Mesodermal cell (in vitro differentiated cells): ENCODE results near the gene PPFIA1.
"Not testable (repeated sequence)": the region's sequence is repeated elsewhere in the genome, so short reads cannot be mapped to it uniquely, and the experiment has no call there.

Source experiments
- H3K27ac ChIP-seq: 2 replicates; pipeline ENCODE4 v1.7.0; 2013; ENCODE audit warnings: mild to moderate bottlenecking, low read depth, low read length, moderate library complexity; ENCODE audit not compliant: severe bottlenecking
- H3K36me3 ChIP-seq: 2 replicates; pipeline ENCODE4 v1.7.1; 2013; ENCODE audit warnings: mild to moderate bottlenecking, low read length, moderate library complexity; ENCODE audit not compliant: control insufficient read depth, insufficient read depth
- H3K4me1 ChIP-seq: one replicate; pipeline ENCODE4 v1.7.1; 2013; ENCODE audit warnings: mild to moderate bottlenecking, low read length; ENCODE audit not compliant: insufficient read depth, control insufficient read depth, poor library complexity, severe bottlenecking
- H3K4me3 ChIP-seq: 2 replicates; pipeline ENCODE4 v1.7.0; 2013; ENCODE audit warnings: low read length, control low read depth, mild to moderate bottlenecking; ENCODE audit not compliant: insufficient read depth, poor library complexity, severe bottlenecking; ENCODE audit errors: extremely low read depth
- H3K9me3 ChIP-seq: 2 replicates; pipeline ENCODE4 v1.7.1; 2013; ENCODE audit warnings: mild to moderate bottlenecking, low read length, moderate library complexity; ENCODE audit not compliant: control insufficient read depth
- WGBS, 2 experiments: methylation state at CpG; one replicate each; pipeline ENCODE4 v1.1.5; 2013; ENCODE audit warnings: missing lambda C conversion rate in 2 of 2; ENCODE audit not compliant: insufficient coverage in 2 of 2; 5-methylcytosine and 5-hydroxymethylcytosine counted together

Gene PPFIA1

GRCh38 chr11:70389201-70389600 is 118.7 kb downstream of the PPFIA1 start:
- Histone ChIP-seq H3K27ac (no peak overlapping the region), H3K4me1 (peaks cover 3% of the 10 kb centered on the region), H3K36me3 (peaks cover 51% of the 10 kb centered on the region), H3K9me3 (no peaks in the 10 kb centered on the region), H3K4me3 (no peak overlapping the region)
- 69 to 74% methylated on average over 4 of the region's 6 CpGs for WGBS, 2 experiments

DNA sequence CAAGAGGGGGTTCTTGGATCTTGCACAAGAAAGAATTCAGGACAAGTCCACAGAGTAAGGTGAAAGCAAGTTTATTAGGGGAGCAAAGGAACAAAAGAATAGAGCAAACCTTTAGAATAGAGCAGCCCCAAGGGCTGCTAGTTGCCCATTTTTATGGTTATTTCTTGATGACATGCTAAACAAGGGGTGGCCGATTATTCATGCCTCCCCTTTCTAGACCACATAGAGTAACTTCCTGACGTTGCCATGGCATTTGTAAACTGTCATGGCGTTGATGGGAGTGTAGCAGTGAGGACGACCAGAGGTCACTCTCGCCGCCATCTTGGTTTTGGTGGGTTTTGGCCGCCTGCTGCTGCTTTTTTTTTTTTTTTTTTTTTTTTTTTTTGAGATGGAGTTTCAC is 120.4 kb downstream of the PPFIA1 start:
- H3K27ac ChIP-seq, H3K9me3 ChIP-seq, H3K4me1 ChIP-seq, H3K4me3 ChIP-seq: not testable (repeated sequence)
- WGBS, 2 experiments: 98 to 100% methylated on average over 1 to 7 of the region's 7 CpGs
- peaks cover 48% of the 10 kb centered on the region for H3K36me3 ChIP-seq

DNA sequence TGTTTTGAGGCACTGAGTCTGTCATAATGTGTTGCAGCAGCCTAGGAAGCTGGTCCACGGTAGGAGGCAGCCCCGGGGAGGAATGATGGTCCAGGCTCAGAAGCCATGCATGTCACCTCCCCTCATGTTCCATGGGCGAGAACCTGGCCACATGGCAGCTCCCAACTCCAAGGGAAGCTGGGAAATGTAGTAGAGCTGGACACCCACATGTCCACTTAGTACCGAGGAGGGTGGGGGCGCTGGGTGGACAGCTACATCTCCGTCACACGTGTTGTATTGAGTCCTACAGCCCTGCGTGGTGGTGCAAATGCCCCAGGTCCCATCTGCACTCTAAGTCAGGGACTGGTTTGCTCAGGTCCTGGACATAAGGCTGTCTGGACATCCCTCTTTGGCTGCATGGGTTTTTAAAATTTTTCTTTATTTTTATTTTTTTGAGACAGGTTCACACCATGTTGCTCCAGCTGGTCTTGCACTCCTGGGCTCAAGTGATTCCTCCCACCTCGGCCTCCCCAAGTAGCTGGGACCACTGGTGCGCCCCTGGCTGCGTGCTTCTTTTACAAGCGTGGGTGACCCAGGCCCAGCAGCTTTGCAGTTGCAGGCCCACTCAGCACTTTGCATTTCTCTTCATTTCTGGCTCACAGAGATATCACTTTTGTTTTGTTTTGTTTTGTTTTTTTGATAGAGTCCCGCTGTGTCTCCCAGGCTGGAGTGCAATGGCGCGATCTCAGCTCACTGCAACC is 123.9 kb downstream of the PPFIA1 start:
- H3K9me3 ChIP-seq: no peaks in the 10 kb centered on the region
- H3K4me3 ChIP-seq: no peak overlapping the region
- 92 to 96% methylated on average over 13 to 15 of the region's 15 CpGs for WGBS, 2 experiments

GRCh38 chr11:70397336-70397982 is 127.0 kb downstream of the PPFIA1 start:
- Histone ChIP-seq H3K27ac (peak overlapping the region; percentile 77), H3K4me3 (peak overlapping the region; percentile 93), H3K9me3 (no peaks in the 10 kb centered on the region), H3K4me1 (peaks cover 14% of the 10 kb centered on the region), H3K36me3 (peaks cover 55% of the 10 kb centered on the region)
- 42 to 44% methylated on average over 16 to 18 of the region's 18 CpGs for WGBS, 2 experiments

More for the DNA sequence above, 123.9 kb downstream of the PPFIA1 start:
- Histone ChIP-seq H3K27ac (no peak overlapping the region), H3K36me3 (peaks cover 38% of the 10 kb centered on the region), H3K4me1 (peaks cover 3% of the 10 kb centered on the region)

DNA sequence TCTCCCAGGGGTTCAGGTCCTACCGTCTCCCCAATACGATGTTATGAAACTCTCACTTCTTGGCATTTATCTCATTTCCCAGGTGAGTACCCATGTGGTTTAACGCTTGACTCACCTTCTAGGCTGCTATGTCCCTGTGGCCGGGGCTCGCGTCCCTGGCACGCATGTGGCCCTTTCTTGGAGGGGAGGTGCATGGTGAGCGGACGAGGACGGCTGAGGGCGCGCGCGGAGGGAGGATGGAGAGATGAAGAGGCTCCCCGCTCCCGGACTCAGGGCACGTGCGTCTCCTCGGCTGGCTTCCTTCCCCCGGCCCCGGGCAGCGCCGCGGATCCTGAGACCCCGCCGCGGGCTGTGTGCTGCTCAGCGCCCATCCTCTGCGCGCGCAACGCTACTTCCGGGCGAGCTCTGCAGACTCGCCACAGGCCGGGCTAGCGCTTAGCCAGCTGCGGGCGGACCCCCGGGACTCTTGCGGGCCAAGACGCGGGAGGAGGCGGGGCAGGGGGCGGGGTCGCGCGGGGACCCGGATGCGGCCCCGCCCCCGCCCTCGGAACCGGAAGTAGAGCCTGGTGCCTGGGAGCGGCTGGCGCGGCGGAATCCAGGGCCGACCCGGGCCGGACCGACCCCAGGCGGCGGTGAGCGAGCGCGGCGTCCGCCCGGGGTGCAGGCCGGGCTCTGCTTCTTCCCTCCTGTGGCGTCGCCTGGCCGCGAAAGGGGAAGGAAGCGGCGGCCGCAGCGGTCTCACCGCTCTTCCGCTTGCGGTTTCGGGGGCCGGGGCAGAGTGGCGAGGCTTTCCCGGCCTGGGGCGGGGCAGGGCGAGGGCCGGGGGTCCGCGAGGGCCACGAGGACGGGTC is 127.7 kb downstream of the PPFIA1 start, which contains the start of gene CTTN:
TSS of gene CTTN (plus strand) at position 547 of the 851 bp plus-strand sequence. CDS start 8,769 bp downstream, outside the sequence.
- no peaks in the 10 kb centered on the region for H3K9me3 ChIP-seq
- peaks cover 14% of the 10 kb centered on the region for H3K4me1 ChIP-seq
- peak within 1 kb of the TSS; percentile 93 for H3K4me3 ChIP-seq
- H3K36me3 ChIP-seq: peaks cover 52% of the 10 kb centered on the region
- peak within 1 kb of the TSS; percentile 87 for H3K27ac ChIP-seq
- 0 to 1% methylated on average over 43 to 48 of the region's 93 CpGs for WGBS, 2 experiments

DNA sequence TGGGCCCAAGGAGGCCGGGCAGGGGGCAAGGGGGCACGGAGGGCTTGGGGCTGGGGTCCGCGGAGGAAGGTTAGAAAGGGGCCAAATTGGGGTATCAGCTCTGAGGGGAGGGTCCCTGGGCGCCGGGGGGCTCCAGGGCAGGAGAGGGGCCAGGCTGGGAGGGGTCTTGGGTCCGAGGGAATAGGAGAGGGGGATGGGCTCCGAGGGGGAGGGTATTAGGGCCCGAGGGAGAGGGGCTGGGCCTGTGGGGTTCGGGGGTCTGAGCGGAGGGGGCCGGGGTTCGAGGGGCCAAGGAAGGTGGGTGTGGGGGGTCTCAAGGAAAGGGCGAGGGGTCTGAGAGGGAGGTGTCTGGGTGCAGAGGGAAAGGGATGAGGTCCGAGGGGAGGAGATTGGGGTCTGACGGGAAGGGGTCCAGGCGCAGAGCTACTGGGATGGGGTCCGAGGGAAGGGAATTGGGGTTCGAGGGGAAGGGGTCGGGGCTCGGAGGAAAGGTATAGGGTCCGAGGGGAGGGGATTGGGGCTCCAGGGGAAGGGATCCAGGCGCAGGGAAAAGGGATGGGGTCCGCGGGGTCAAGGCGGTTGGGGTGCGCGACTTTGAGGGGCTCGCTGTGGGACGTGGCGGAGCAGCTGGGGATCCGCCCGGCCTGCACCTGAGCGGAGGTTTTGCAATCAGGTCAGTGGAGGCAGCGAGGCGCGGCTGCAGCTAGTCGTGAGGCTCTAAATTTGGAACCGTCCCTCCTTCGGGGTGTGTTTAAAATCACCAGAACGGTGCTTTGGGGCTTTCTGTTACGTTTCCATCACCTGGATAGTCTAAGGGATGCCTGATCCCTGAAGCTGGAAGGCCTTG is 128.6 kb downstream of the PPFIA1 start:
- H3K36me3 ChIP-seq: peaks cover 51% of the 10 kb centered on the region
- 2 to 3% methylated on average over 35 to 36 of the region's 42 CpGs for WGBS, 2 experiments
- H3K27ac ChIP-seq: peak overlapping the region; percentile 87

DNA sequence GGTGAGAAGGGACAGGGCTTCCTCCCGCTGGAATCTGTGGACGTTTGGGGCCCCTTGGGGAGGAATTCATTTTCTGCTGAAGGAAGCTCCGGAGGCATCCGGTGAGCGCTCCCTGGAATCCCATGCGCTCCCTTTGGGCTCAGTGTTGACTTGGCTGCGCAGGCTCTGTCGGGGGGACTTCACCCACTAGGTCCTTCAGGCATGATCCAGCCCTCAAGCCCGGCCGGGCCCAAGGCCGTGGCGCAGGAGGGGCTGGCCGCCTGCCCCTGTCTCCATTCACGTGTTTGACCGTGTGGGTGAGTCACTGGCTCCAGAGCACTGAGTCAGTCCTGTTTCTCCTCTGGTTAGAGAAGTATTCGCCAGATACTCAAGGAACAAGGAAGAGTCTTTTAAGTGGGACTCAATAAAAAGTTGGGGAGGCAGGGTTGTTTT is 129.2 kb downstream of the PPFIA1 start:
- peak overlapping the region; percentile 93 for H3K4me3 ChIP-seq
- H3K9me3 ChIP-seq: no peaks in the 10 kb centered on the region
- peaks cover 23% of the 10 kb centered on the region for H3K4me1 ChIP-seq
- H3K36me3 ChIP-seq: peaks cover 51% of the 10 kb centered on the region
- peak overlapping the region; percentile 87 for H3K27ac ChIP-seq
- 7 to 9% methylated on average over 13 of the region's 16 CpGs for WGBS, 2 experiments

More for the DNA sequence above, 128.6 kb downstream of the PPFIA1 start:
- Histone ChIP-seq H3K4me1 (peaks cover 18% of the 10 kb centered on the region), H3K9me3 (no peaks in the 10 kb centered on the region), H3K4me3 (peak overlapping the region; percentile 93)

DNA sequence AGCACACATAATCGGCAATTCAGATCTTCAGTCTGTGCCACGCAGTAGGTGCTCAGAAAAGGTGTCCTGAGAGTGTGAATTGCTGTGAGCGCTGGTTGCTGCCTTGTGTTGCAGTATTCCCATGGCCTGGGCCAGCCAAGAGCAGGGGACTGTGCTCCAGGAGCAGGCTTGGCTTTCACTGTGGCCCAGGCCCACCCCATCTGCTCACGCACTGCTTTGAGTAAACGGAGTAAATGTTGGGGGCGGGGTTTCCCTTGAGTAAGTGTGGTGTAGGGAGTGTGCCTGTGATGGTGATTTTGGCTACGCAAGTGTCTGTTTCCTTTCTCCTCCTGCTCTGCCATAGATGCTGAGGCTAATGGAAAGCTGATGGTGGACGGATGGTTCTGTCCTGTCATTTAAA is 130.2 kb downstream of the PPFIA1 start:
- no peaks in the 10 kb centered on the region for H3K9me3 ChIP-seq
- H3K4me3 ChIP-seq: peak overlapping the region; percentile 93
- H3K27ac ChIP-seq: peak overlapping the region; percentile 87
- 95 to 100% methylated on average over 3 to 6 of the region's 8 CpGs for WGBS, 2 experiments
- H3K36me3 ChIP-seq: peaks cover 52% of the 10 kb centered on the region
- peaks cover 26% of the 10 kb centered on the region for H3K4me1 ChIP-seq

- H3K9me3 ChIP-seq: no peaks in the 10 kb centered on the region
- peaks cover 26% of the 10 kb centered on the region for H3K4me1 ChIP-seq
- H3K27ac ChIP-seq: no peak overlapping the region
- H3K4me3 ChIP-seq: no peak overlapping the region
- 87 to 93% methylated on average over 8 to 9 of the region's 10 CpGs for WGBS, 2 experiments
- H3K36me3 ChIP-seq: peaks cover 62% of the 10 kb centered on the region
Measured at GRCh38 chr11:70402016-70402415, 131.5 kb downstream of the PPFIA1 start.

DNA sequence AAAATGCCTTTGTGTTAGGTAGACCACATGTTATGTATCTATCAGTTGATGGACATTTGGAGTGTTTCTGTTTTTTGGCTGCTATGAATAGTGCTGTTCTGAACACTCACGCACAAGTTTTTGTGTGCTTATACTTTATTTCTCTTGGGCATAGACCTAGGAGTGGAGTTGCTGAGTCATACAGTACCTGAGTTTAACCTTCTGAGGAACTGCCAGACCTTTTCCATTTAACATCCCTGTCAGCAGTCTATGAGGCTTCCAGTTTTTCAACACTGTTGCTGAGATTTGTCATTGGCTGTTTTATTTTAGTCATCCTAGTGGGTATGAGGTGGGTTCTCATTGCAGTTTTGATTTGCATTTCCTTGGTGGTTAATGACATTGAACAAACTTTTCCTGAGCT is 132.2 kb downstream of the PPFIA1 start:
- peaks cover 26% of the 10 kb centered on the region for H3K4me1 ChIP-seq
- no peaks in the 10 kb centered on the region for H3K9me3 ChIP-seq
- WGBS, 2 experiments: 44 to 60% methylated on average over 1 of the region's 1 CpG
- no peak overlapping the region for H3K4me3 ChIP-seq
- H3K27ac ChIP-seq: no peak overlapping the region
- H3K36me3 ChIP-seq: peaks cover 69% of the 10 kb centered on the region
